Measurements from ENCODE around the gene NYNRIN. TPM values are rescaled to one million over a fixed set of nuclear protein-coding genes. Genes with fewer than 3 reads are reported as not detected.

Gene NYNRIN
- polyA plus RNA-seq, 4 donors: 45.3 to 48.0 (median 47.7) TPM

GRCh38 chr14:24411443-24412389, 12.9 kb downstream of the NYNRIN start:
- no peak for DNase-seq (ENCODE audit: low read depth in 4 of 4, low spot score in 3 of 4)

GRCh38 chr14:24414077-24414476, 15.3 kb downstream of the NYNRIN start:
- no peak for DNase-seq (ENCODE audit: low read depth in 4 of 4, low spot score in 3 of 4)

- DNase-seq (ENCODE audit: low read depth in 4 of 4, low spot score in 3 of 4): no peak
These were observed 16.1 kb downstream of the NYNRIN start for GRCh38 chr14:24414732-24415420.

- DNase-seq (ENCODE audit: low read depth in 4 of 4, low spot score in 3 of 4): no peak
These were observed 16.8 kb downstream of the NYNRIN start for GRCh38 chr14:24415421-24416253.

GRCh38 chr14:24416254-24416931, 17.6 kb downstream of the NYNRIN start:
- DNase-seq (ENCODE audit: low read depth in 4 of 4, low spot score in 3 of 4): no peak

- DNase-seq (ENCODE audit: low read depth in 4 of 4, low spot score in 3 of 4): no peak
These were observed 18.3 kb downstream of the NYNRIN start for GRCh38 chr14:24416932-24417619.

- no peak for DNase-seq (ENCODE audit: low read depth in 4 of 4, low spot score in 3 of 4)
These were observed 19.2 kb downstream of the NYNRIN start for GRCh38 chr14:24417832-24418491.

- no peak for DNase-seq (ENCODE audit: low read depth in 4 of 4, low spot score in 3 of 4)
These were observed 19.7 kb downstream of the NYNRIN start for GRCh38 chr14:24418492-24418873.

- no peak for DNase-seq (ENCODE audit: low read depth in 4 of 4, low spot score in 3 of 4)
These were observed 23.5 kb downstream of the NYNRIN start for GRCh38 chr14:24422261-24422660.

GRCh38 chr14:24422694-24423601, 24.1 kb downstream of the NYNRIN start:
- DNase-seq (ENCODE audit: low read depth in 4 of 4, low spot score in 3 of 4): no peak

GRCh38 chr14:24425704-24426103, 26.9 kb downstream of the NYNRIN start:
- DNase-seq (ENCODE audit: low read depth in 4 of 4, low spot score in 3 of 4): no peak

- no peak for DNase-seq (ENCODE audit: low read depth in 4 of 4, low spot score in 3 of 4)
These were observed 27.5 kb downstream of the NYNRIN start for GRCh38 chr14:24426150-24426911.

- DNase-seq (ENCODE audit: low read depth in 4 of 4, low spot score in 3 of 4): no peak
These were observed 28.2 kb downstream of the NYNRIN start for GRCh38 chr14:24426912-24427536.

- DNase-seq (ENCODE audit: low read depth in 4 of 4, low spot score in 3 of 4): no peak
These were observed 29.0 kb downstream of the NYNRIN start for GRCh38 chr14:24427537-24428508.

- DNase-seq (ENCODE audit: low read depth in 4 of 4, low spot score in 3 of 4): no peak
These were observed 30.0 kb downstream of the NYNRIN start for GRCh38 chr14:24428628-24429394.
